RKO (cell line): ENCODE data around the gene SSB.
"Not testable (repeated sequence)": the region's sequence is repeated elsewhere in the genome, so short reads cannot be mapped to it uniquely, and the experiment has no call there.

Experiments used
- DNase-seq: peaks from one replicate; pipeline ENCODE4 v3.0.0-alpha.2; 2016; ENCODE audit warnings: low spot score

Gene SSB

GRCh38 chr2:169838743-169839489, 40.2 kb downstream of the SSB start:
- DNase-seq = no peak

GRCh38 chr2:169839954-169840746, 41.5 kb downstream of the SSB start:
- DNase-seq = no peak

- DNase-seq = no peak
These were observed 42.1 kb downstream of the SSB start for GRCh38 chr2:169840747-169841142.

- DNase-seq = not testable (repeated sequence)
These were observed 43.0 kb downstream of the SSB start for GRCh38 chr2:169841625-169842024.

- DNase-seq = no peak
These were observed 46.3 kb downstream of the SSB start for GRCh38 chr2:169845016-169845415.

- not testable (repeated sequence) for DNase-seq
These were observed 50.5 kb downstream of the SSB start for GRCh38 chr2:169848959-169849693.

- no peak for DNase-seq
These were observed 51.0 kb downstream of the SSB start for GRCh38 chr2:169849710-169850109.

- no peak for DNase-seq
These were observed 54.5 kb downstream of the SSB start for GRCh38 chr2:169853041-169853668.

GRCh38 chr2:169855281-169856258, 56.9 kb downstream of the SSB start:
- not testable (repeated sequence) for DNase-seq

GRCh38 chr2:169859423-169859822, 60.8 kb downstream of the SSB start:
- DNase-seq = no peak

- no peak for DNase-seq
These were observed 61.5 kb downstream of the SSB start for GRCh38 chr2:169860149-169860548.
